ENCODE results near the gene GPR39.

The GPR39 gene

DNA sequence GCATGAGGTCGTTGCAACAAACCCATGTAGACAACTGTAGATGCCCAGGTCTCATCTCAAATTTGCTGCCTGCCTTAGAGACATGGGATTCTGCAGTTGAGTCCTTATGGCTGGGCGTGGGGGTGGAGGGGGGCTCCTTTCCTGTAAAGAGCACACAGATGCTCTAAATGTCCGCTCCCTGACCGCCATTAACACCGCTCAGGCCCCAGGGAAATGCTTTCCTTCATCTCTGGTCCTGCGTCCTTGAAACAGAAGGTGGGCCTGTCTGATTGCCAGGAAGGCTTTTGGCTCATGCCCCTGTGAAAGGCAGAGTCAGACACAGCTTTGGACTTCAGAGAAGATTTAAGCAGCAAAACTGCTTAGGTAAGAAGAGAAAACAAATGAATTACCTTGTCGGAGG, 25.7 kb downstream of the GPR39 start:
- DNase-seq (ENCODE audit: low read depth in 2 of 3, low spot score in 2 of 3) = no peak

GRCh38 chr2:132443106-132443505, 26.5 kb downstream of the GPR39 start:
- DNase-seq (ENCODE audit: low read depth in 2 of 3, low spot score in 2 of 3) = no peak

GRCh38 chr2:132446444-132446843, 29.8 kb downstream of the GPR39 start:
- no peak for DNase-seq (ENCODE audit: low read depth in 2 of 3, low spot score in 2 of 3)

GRCh38 chr2:132448331-132448730, 31.7 kb downstream of the GPR39 start:
- DNase-seq (ENCODE audit: low read depth in 2 of 3, low spot score in 2 of 3) = no peak

DNA sequence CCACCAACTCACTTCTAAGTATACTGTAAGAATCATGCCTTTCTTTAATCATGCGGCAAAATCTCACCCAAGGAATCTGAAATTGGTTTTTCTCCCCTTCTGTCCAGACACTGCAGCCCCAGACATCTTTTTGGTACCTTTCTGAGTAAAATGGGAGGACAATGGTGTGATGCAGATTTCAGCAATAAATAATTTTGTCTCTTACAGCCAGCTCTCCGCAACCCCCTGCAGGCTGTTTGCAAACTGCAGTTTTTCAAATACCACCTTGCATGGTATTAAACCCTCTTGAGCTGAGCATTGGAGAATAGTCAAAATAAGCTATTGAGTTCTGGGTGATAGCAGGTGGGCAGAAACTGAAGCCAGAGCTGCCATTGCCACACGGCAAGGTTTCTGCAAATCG, 32.2 kb downstream of the GPR39 start:
- DNase-seq (ENCODE audit: low read depth in 2 of 3, low spot score in 2 of 3) = no peak

DNA sequence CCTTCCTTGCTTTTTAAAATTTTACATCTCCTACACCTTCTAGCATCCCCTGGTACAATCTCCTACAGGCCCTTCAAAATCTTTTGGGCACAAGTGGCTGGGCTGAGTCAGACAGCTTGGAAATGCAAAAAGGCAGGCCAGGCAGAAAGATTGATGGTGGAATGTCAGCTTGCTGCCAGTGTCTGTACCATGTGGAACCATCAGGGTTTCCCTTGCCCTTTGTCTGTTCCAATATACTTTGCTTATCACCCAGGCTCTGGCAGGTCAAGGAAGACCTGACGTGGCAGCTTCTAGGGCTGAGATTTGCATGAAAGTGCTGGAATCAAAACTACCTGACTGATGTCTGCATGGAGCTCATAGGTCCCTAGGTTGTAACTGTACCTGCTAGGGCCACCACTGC, 33.3 kb downstream of the GPR39 start:
- no peak for DNase-seq (ENCODE audit: low read depth in 2 of 3, low spot score in 2 of 3)

DNA sequence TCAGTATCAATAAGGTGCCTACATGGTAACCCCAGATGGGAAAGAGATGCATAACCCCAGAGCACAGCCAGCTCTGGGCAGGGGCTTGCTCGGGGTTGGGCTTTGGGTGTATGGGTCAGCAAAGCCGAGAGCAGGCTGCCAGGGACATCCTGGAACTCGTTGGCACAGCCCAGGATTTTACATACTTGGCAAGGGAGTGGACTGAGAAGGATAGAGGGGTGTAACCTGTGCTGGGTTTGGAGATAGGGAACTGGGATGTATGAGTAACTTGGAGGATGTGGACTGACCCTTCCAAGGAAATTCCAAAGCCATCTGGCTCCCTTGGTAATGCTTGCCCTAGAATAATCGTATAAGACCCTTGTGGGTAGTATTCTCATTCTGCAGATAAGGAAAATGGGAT, 44.2 kb downstream of the GPR39 start:
- DNase-seq (ENCODE audit: low read depth in 2 of 3, low spot score in 2 of 3) = no peak

GRCh38 chr2:132462236-132462635, 45.6 kb downstream of the GPR39 start:
- no peak for DNase-seq (ENCODE audit: low read depth in 2 of 3, low spot score in 2 of 3)

DNA sequence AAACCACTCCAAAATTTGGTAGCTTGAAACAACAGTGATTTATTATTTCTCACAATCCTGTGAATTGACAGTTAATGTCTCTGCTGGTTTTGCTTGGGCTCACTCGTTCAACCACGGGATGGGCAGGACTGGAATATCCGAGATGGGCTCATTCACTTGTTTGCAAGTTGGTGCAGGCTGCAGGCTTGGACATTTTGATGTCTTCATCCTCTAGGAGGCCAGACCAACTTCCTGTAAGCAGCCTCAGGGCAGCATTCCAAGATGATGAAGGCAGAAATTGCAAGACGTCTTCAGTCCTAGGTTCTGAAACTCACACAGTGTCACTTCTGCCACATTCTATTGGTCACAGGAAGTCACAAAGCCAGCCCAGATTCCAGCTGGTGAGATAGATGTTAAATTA, 47.1 kb downstream of the GPR39 start:
- no peak for DNase-seq (ENCODE audit: low read depth in 2 of 3, low spot score in 2 of 3)

DNA sequence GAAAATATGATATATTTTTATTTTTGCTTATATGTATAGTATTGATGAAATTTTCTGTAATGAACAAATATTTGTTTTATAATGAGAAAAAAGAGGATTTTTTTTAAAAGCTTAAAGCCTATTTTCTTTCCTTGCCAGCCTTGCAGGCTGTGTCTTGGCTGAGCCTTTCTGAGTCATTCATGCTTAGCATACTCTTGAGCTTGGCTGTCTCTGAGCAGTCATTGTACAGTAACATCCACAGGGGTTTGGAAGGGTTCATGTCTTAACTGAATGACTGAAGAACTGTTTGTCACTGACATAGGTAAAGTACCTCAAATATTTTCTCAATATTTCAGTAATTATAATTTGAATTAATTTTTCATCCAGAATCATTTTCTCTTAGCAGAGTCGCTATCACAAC, 49.3 kb downstream of the GPR39 start:
- no peak for DNase-seq (ENCODE audit: low read depth in 2 of 3, low spot score in 2 of 3)

- DNase-seq (ENCODE audit: low read depth in 2 of 3, low spot score in 2 of 3) = no peak
Measured at GRCh38 chr2:132466428-132467028, 49.9 kb downstream of the GPR39 start.

GRCh38 chr2:132468821-132469675, 52.4 kb downstream of the GPR39 start:
- no peak for DNase-seq (ENCODE audit: low read depth in 2 of 3, low spot score in 2 of 3)

- DNase-seq (ENCODE audit: low read depth in 2 of 3, low spot score in 2 of 3) = no peak
Measured at GRCh38 chr2:132470746-132471145, 54.1 kb downstream of the GPR39 start.

DNA sequence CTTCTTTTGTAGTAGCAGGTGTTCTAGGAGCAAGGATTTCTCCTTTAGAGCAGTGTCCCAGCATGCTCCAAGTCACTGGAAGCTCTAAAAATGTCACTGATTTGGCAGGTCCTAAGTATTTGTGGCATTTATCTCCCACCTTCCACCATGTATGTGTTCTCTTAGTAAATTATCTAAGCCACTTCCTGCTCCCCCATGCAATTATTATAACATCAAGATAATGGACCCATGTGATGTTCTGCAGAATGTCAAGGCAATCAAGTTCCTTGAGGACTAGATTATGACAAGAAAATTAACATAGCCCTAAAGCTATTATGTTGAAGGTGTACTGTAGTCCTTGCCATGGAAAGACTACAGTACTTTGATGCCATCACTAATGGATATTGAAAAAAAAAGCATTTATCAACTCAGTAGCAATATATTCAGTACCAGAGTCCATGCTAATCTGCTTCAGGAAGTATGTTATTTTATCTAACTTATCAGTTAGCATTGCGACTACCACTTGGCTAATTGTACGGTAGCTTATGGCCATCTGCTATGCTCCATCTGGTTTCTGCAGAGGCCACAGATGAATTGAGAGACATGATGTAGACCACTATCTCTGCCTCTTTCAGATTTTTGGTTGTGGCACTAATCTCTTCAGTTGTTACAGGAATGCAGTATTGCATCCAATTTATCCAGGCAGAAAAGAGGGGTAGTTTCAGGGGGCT, 56.7 kb downstream of the GPR39 start:
- DNase-seq (ENCODE audit: low read depth in 2 of 3, low spot score in 2 of 3) = no peak

DNA sequence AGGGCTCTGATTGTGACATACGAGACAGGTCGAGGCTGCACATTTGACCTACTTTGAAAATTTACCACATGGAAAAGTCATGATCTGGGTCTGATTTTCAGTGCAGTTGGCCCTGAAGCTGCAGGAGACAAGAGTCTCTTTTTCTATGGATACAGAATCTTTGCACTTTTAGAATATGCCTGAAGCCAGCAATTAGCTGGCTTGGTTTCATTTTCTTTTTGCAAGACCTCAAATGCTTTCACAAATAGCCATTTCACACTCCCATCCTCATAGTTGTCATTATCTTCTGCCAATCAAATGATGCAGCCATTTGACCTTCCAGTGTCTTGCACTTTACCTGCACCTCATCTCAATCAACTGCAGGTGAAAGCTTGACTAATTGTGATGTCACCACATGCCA, 59.0 kb downstream of the GPR39 start:
- DNase-seq (ENCODE audit: low read depth in 2 of 3, low spot score in 2 of 3) = no peak

DNA sequence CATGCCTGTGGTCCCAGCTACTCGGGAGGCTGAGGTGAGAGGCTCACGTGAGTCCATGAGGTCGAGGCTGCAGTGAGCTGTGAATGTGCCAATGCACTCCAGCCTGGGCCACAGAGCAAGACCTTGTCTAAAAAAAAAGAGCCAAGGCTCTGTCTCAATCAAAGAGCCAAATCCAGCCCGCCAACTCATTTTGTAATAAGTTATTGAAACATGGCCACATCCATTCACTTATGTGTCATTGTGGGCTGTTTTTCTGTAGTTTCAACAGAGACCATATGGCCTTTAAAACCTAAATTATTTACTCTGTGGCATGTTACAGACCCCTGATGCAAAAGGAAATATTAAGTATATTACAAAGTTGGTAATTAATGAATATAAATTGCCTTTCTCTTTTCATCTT, 60.8 kb downstream of the GPR39 start:
- no peak for DNase-seq (ENCODE audit: low read depth in 2 of 3, low spot score in 2 of 3)

DNA sequence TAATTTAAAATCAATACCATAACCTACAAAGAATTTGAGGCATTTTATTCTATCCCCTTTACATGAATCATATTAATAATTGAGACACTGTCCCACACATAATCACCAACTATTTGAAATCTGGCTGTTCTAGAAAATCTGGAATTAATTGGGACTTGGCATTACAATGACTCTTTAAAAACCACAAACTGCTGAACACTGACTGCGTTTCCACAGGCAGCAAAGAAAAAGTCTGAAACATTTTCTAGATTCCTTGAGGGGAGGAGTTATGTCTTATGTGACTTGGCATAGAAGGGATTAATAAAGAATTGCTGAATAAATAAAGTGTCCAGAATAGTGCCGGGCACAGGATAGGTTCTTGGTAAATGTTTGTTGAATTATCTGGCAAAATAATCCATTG, 61.4 kb downstream of the GPR39 start:
- no peak for DNase-seq (ENCODE audit: low read depth in 2 of 3, low spot score in 2 of 3)

DNA sequence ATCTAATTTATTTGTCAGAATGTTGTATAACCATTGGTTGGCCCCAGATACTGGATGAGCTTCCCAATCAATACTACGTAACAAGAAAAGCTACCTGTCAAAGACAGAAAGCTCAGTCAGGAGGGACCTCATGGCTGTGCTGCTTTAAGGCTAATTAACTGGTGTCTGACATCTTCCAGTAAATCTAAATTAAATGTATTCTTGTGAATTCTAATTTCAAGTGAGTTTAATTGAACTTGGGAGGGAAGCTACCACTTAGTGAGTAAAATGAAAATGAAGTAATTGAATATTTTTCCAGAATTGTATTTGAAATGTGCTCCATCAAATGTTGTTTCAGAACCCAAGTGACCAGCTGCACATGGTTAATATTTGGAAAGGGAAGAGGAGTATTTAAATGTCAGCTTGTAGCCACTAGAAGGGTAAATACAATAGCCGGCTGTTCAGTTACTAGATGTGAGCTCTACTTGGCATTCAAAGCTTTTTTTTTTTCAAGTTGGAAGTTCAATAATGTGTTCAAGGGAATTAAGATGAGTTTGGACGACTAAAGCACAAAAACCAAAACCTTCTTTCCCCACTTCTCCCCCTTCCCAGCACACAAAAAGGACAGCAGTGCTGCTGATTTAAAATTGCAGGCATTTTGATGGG, 62.0 kb downstream of the GPR39 start:
- DNase-seq (ENCODE audit: low read depth in 2 of 3, low spot score in 2 of 3) = no peak

GRCh38 chr2:132479155-132479554, 62.5 kb downstream of the GPR39 start:
- DNase-seq (ENCODE audit: low read depth in 2 of 3, low spot score in 2 of 3) = no peak

GRCh38 chr2:132482821-132483220, 66.2 kb downstream of the GPR39 start:
- DNase-seq (ENCODE audit: low read depth in 2 of 3, low spot score in 2 of 3) = no peak

DNA sequence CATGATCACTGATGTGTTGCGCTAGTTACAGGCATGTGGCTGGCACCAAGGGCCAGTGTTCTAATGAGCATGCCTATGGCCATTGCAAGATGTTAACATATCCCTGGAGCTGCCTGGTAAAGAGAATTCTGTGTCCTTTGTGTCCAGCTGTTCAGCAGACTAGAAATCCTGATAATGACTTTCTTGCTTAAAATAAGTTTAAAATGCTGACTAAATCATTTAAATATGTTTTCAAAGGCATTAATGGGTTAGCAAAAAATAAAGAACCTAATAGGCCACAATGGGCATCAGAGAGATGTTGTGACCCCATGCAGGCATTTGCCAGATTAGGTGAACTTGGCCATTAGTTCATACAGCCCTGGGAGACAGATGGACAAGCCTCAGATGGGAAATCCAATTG, 67.5 kb downstream of the GPR39 start:
- DNase-seq (ENCODE audit: low read depth in 2 of 3, low spot score in 2 of 3) = no peak

GRCh38 chr2:132488491-132488890, 71.9 kb downstream of the GPR39 start:
- no peak for DNase-seq (ENCODE audit: low read depth in 2 of 3, low spot score in 2 of 3)

All from activated CD8-positive, alpha-beta memory T cell treated with anti-CD3 and anti-CD28 coated beads for 48 hours (primary cell).